Activated T-helper 2 cell treated with anti-CD3 and anti-CD28 coated beads, Interferon-gamma antibody, Interleukin-2, Interleukin-4, amounts not matched to agents 10 μg/mL and 5 μg/mL and 100 μg/mL, durations not matched to agents 14 hours and 24 hours and 36 hours (primary cell): ENCODE data around the gene OR5K1. TPM values are rescaled to one million over a fixed set of nuclear protein-coding genes. Genes with fewer than 3 reads are reported as not detected.
A peak's percentile ranks its signal among the peaks of the same experiment; 100 is the strongest.

ENCODE experiments used
- DNase-seq: peaks from one replicate; pipeline ENCODE4 v3.0.0; 2021; ENCODE audit warnings: low spot score
- H3K27ac Mint-ChIP-seq: one replicate; pipeline ENCODE4 v1.8.0; 2021; ENCODE audit warnings: mixed read lengths
- H3K27me3 Mint-ChIP-seq: one replicate; pipeline ENCODE4 v1.8.0; 2021; ENCODE audit warnings: low read depth, mixed read lengths
- H3K36me3 Mint-ChIP-seq: one replicate; pipeline ENCODE4 v1.8.0; 2021; ENCODE audit warnings: low read depth, mixed read lengths
- H3K4me1 Mint-ChIP-seq: one replicate; pipeline ENCODE4 v1.8.0; 2021; ENCODE audit warnings: low read depth, mixed read lengths
- H3K4me3 Mint-ChIP-seq: one replicate; pipeline ENCODE4 v1.8.0; 2021; ENCODE audit warnings: low read depth, mild to moderate bottlenecking, moderate library complexity, mixed read lengths
- H3K9me3 Mint-ChIP-seq: one replicate; pipeline ENCODE4 v1.8.0; 2021; ENCODE audit warnings: mixed read lengths
- intact Hi-C: fragments of 100-400 bp; cut with micrococcal nuclease; formaldehyde crosslinking; loops from one replicate; pipeline ENCODE4 v1.15.1; 2023
- total RNA-seq: library from RNA; stranded (reverse); gene quantifications from 2 replicates; pipeline ENCODE4 v1.2.3, GENCODE V29; 2022

The OR5K1 gene
- total RNA-seq, 1 donor from 2014 or later, result not detected

- H3K36me3 Mint-ChIP-seq, result no peaks in the 10 kb centered on the region
- H3K27ac Mint-ChIP-seq, result no peak overlapping the region
- no peak overlapping the region for H3K4me3 Mint-ChIP-seq
- H3K9me3 Mint-ChIP-seq, result peaks cover 53% of the 10 kb centered on the region
- DNase-seq, result no peak
- H3K4me1 Mint-ChIP-seq, result peaks cover 6% of the 10 kb centered on the region
- H3K27me3 Mint-ChIP-seq, result peaks cover 11% of the 10 kb centered on the region
- intact Hi-C loops, result no loop called here
These were observed 20.6 kb downstream of the OR5K1 start for GRCh38 chr3:98483626-98484025.

GRCh38 chr3:98497381-98497780, 34.4 kb downstream of the OR5K1 start, which contains the start of gene OR5K2:
Gene OR5K2 (plus strand): TSS chr3:98497681. CDS start chr3:98497681, 0 bp downstream.
- no peak within 1 kb of the TSS for H3K27ac Mint-ChIP-seq
- H3K36me3 Mint-ChIP-seq, result peaks cover 12% of the 10 kb centered on the region
- no peak within 1 kb of the TSS for H3K4me3 Mint-ChIP-seq
- intact Hi-C loops, result no loop called here
- peaks cover 22% of the 10 kb centered on the region for H3K27me3 Mint-ChIP-seq
- H3K4me1 Mint-ChIP-seq, result peaks cover 5% of the 10 kb centered on the region
- no peak for DNase-seq
- no peaks in the 10 kb centered on the region for H3K9me3 Mint-ChIP-seq

- no peak overlapping the region for H3K27ac Mint-ChIP-seq
- H3K4me3 Mint-ChIP-seq, result no peak overlapping the region
- DNase-seq, result no peak
- intact Hi-C loops, result no loop called here
- H3K36me3 Mint-ChIP-seq, result peaks cover 24% of the 10 kb centered on the region
- peaks cover 3% of the 10 kb centered on the region for H3K27me3 Mint-ChIP-seq
- H3K4me1 Mint-ChIP-seq, result peaks cover 15% of the 10 kb centered on the region
- H3K9me3 Mint-ChIP-seq, result no peaks in the 10 kb centered on the region
These were observed 37.0 kb downstream of the OR5K1 start for GRCh38 chr3:98500019-98500418.

- Mint-ChIP-seq H3K27me3 (no peaks in the 10 kb centered on the region), H3K36me3 (peaks cover 28% of the 10 kb centered on the region), H3K9me3 (no peaks in the 10 kb centered on the region), H3K27ac (no peak overlapping the region), H3K4me1 (peaks cover 15% of the 10 kb centered on the region), H3K4me3 (no peak overlapping the region)
- intact Hi-C loops, result no loop called here
- DNase-seq, result no peak
These were observed 38.3 kb downstream of the OR5K1 start for GRCh38 chr3:98501270-98501669.

- H3K27me3 Mint-ChIP-seq, result no peaks in the 10 kb centered on the region
- peaks cover 15% of the 10 kb centered on the region for H3K4me1 Mint-ChIP-seq
- H3K36me3 Mint-ChIP-seq, result peaks cover 36% of the 10 kb centered on the region
- no peak overlapping the region for H3K4me3 Mint-ChIP-seq
- H3K9me3 Mint-ChIP-seq, result no peaks in the 10 kb centered on the region
- H3K27ac Mint-ChIP-seq, result no peak overlapping the region
- no peak for DNase-seq
- intact Hi-C loops, result no loop called here
These were observed 39.0 kb downstream of the OR5K1 start for GRCh38 chr3:98501863-98502576.

- no peak overlapping the region for H3K4me3 Mint-ChIP-seq
- H3K4me1 Mint-ChIP-seq, result peaks cover 28% of the 10 kb centered on the region
- DNase-seq, result no peak
- intact Hi-C loops, result no loop called here
- H3K36me3 Mint-ChIP-seq, result peaks cover 53% of the 10 kb centered on the region
- no peak overlapping the region for H3K27ac Mint-ChIP-seq
- no peaks in the 10 kb centered on the region for H3K9me3 Mint-ChIP-seq
- no peaks in the 10 kb centered on the region for H3K27me3 Mint-ChIP-seq
These were observed 41.5 kb downstream of the OR5K1 start for GRCh38 chr3:98504539-98504938.

- DNase-seq, result no peak
- Mint-ChIP-seq H3K4me1 (peaks cover 27% of the 10 kb centered on the region), H3K36me3 (peaks cover 69% of the 10 kb centered on the region), H3K27ac (peak overlapping the region; percentile 12), H3K4me3 (no peak overlapping the region), H3K9me3 (no peaks in the 10 kb centered on the region), H3K27me3 (no peaks in the 10 kb centered on the region)
- intact Hi-C loops, result no loop called here
These were observed 45.6 kb downstream of the OR5K1 start for GRCh38 chr3:98508582-98508981.

GRCh38 chr3:98512576-98512975, 49.6 kb downstream of the OR5K1 start:
- Mint-ChIP-seq H3K27me3 (no peaks in the 10 kb centered on the region), H3K36me3 (peaks cover 89% of the 10 kb centered on the region), H3K4me3 (no peak overlapping the region), H3K9me3 (no peaks in the 10 kb centered on the region), H3K4me1 (peaks cover 53% of the 10 kb centered on the region), H3K27ac (no peak overlapping the region)
- DNase-seq, result no peak
- intact Hi-C loops, result no loop called here

GRCh38 chr3:98513091-98513511, 50.1 kb downstream of the OR5K1 start:
- H3K27me3 Mint-ChIP-seq, result no peaks in the 10 kb centered on the region
- no peak for DNase-seq
- intact Hi-C loops, result no loop called here
- H3K4me3 Mint-ChIP-seq, result no peak overlapping the region
- H3K27ac Mint-ChIP-seq, result no peak overlapping the region
- H3K9me3 Mint-ChIP-seq, result no peaks in the 10 kb centered on the region
- peaks cover 52% of the 10 kb centered on the region for H3K4me1 Mint-ChIP-seq
- H3K36me3 Mint-ChIP-seq, result peaks cover 91% of the 10 kb centered on the region

- Mint-ChIP-seq H3K27ac (peak overlapping the region; percentile 5), H3K4me3 (no peak overlapping the region), H3K9me3 (no peaks in the 10 kb centered on the region), H3K27me3 (no peaks in the 10 kb centered on the region), H3K4me1 (peaks cover 52% of the 10 kb centered on the region), H3K36me3 (peaks cover 91% of the 10 kb centered on the region)
- no peak for DNase-seq
- intact Hi-C loops, result no loop called here
These were observed 50.7 kb downstream of the OR5K1 start for GRCh38 chr3:98513736-98514135.

- no peak overlapping the region for H3K4me3 Mint-ChIP-seq
- H3K9me3 Mint-ChIP-seq, result no peaks in the 10 kb centered on the region
- intact Hi-C loops, result no loop called here
- H3K27me3 Mint-ChIP-seq, result no peaks in the 10 kb centered on the region
- H3K4me1 Mint-ChIP-seq, result peaks cover 58% of the 10 kb centered on the region
- peaks cover 93% of the 10 kb centered on the region for H3K36me3 Mint-ChIP-seq
- H3K27ac Mint-ChIP-seq, result no peak overlapping the region
- no peak for DNase-seq
These were observed 51.9 kb downstream of the OR5K1 start for GRCh38 chr3:98514948-98515347.

- Mint-ChIP-seq H3K4me1 (peaks cover 66% of the 10 kb centered on the region), H3K27me3 (no peaks in the 10 kb centered on the region), H3K4me3 (peak overlapping the region; percentile 92), H3K9me3 (no peaks in the 10 kb centered on the region), H3K27ac (peak overlapping the region; percentile 79), H3K36me3 (peaks cover 88% of the 10 kb centered on the region)
- intact Hi-C loops, result no loop called here
- DNase-seq, result no peak
These were observed 55.8 kb downstream of the OR5K1 start for GRCh38 chr3:98518816-98519215.

- H3K27me3 Mint-ChIP-seq, result no peaks in the 10 kb centered on the region
- H3K27ac Mint-ChIP-seq, result peak overlapping the region; percentile 79
- peaks cover 65% of the 10 kb centered on the region for H3K4me1 Mint-ChIP-seq
- H3K4me3 Mint-ChIP-seq, result peak overlapping the region; percentile 92
- DNase-seq, result no peak
- H3K36me3 Mint-ChIP-seq, result peaks cover 88% of the 10 kb centered on the region
- intact Hi-C loops, result no loop called here
- no peaks in the 10 kb centered on the region for H3K9me3 Mint-ChIP-seq
These were observed 56.4 kb downstream of the OR5K1 start for GRCh38 chr3:98519351-98519750.
